ENCODE data around the gene ESYT3.

Gene ESYT3

DNA sequence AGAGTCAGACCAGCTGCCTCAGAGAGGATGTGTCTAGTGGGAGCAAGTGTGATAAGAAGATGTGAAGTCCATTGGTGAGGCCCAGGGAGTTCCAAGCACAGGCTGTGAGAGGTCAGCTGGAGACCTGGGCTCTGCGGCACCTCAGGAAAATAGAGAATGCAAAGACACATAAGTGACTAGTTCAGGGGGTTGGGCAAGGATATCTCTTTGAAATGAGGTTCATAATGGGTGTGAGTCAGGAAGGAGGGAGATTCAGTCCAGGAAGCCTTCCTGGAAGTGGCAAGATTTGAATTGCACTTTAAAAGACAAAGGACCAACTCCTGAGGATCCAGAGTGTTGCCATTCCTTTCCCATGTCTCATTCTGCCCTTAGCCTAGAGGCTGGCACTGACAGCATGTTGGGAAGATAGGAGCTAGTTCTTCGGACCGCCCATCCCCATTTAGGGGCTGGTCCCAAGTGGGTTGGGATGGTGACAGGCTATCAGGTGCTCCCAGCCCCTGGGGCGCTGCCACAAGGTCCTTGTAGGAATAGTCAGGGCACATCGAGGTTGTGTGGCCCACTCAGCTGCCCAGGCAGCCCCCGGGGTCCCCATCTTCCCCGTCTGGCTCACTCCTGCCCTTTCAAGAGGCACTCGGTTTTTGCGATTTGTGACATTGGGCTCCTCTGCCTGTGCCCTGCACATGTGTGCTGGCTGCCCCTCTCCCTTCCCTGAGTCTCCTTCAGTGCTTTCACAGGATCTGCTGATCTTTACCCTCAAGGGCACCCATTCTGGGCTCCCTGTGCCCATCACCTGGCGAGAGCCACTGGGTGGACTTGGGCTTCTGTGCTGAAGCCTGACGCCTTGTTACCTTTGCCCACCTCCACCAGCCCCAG, 23.7 kb downstream of the ESYT3 start:
- no peak overlapping the region for H3K4me3 ChIP-seq
- no peak overlapping the region for H3K27ac ChIP-seq

DNA sequence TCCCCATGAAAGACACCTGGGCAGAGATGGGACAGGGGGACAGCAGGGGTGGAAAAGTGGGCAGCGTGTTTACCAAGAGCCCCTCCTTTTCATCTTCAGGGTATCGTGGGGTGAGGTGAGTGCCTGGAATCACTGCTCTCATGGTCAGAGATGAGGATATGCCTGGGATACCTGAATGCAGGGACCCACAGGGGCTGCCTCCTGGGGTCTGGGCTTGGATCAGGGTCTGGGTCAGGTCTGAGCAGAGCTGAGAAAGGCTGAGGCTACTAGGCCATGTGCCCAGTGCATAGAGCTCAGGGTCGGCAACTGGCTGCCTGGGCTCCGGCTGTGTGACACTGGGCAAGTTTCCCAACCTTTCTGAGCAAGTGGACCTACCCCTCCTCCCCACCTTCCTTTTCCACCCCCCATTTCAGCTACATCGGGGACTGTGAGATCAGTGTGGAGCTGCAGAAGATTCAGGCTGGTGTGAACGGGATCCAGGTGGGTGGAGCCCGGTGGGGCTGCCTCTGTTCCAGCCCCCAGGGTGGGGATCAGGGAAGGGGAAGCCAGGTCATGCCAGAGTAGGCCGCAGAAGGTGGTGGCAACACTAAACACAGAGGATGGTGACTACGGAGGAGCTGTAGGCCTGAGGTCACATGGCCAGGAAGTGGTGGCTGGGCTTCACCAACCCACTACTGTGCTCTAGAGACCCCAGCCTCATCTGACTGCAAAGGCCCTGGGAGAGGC, 24.5 kb downstream of the ESYT3 start:
- Histone ChIP-seq H3K4me3 (no peak overlapping the region), H3K27ac (no peak overlapping the region)

DNA sequence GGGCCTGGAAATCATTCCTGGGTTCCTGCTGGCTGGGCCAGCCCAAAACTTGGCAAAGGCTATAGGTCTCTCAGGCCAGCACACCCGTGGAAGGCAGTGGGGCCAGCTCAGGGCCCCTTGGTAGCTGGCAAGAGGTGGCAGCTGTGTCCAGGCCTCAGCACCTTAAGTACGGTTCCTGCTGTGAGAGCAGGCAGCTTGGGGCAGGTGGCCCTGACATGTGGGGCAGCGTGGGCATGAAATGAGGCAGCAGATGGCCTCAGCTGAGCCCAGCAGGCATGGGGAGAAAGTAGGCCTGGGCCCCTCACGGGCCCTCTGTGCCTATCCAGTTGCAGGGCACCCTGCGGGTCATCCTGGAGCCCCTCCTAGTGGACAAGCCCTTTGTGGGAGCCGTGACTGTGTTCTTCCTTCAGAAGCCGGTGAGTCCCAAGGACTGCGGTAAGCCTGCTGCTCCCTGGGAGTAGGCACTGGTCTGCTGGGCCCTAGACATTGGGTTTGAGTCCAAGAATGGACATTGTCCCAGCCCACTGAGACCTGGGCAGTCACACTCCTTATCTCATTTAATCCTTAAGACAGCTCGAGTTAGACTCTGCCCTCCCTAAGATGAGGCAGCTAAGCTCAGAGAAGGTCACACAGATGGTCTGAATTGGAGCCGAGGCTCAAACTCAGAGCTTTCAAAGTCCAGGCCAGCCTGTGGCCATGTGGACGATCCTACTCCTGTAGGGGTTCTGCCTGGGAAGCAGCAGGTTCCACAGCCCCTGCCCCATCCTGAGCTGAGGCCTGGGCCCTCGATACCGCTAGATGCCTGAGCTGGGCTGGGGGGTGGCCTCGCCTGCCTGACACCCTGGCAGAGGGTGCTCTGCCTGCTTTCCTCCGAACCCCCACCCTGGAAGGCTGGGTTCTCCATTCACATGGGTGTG, 25.5 kb downstream of the ESYT3 start:
- no peak overlapping the region for H3K27ac ChIP-seq
- H3K4me3 ChIP-seq = no peak overlapping the region

DNA sequence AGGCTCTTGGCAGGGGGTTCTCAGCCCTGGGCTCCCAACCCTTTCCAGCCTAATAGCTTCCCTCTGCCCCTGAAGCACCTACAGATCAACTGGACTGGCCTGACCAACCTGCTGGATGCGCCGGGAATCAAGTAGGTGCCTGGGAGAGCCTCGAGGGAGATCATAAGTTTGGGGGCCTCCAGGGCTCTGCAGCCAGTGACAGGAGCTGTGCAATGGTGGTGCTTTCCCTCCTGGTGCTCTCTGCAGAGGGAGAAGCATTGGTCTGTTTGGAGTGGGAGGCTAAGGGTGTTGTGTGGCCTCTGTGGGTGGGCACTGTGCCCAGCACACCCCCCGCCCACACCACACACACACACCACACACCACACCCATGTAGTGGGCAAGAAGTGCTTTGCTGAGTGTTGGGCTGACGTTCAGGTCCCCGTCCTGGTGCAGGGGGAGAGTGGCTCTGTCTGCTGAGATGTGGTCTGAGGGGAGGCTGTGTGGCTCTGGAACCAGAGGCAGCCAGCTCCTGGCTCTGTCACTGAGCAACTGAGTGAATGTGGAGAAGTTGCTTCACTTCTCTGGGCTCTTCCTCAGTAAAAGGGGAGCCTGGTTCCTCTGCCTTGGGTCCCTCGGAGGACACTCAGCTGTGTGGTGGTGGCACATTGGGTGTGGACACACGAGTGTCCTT, 26.3 kb downstream of the ESYT3 start:
- Histone ChIP-seq H3K27ac (no peak overlapping the region), H3K4me3 (no peak overlapping the region)

DNA sequence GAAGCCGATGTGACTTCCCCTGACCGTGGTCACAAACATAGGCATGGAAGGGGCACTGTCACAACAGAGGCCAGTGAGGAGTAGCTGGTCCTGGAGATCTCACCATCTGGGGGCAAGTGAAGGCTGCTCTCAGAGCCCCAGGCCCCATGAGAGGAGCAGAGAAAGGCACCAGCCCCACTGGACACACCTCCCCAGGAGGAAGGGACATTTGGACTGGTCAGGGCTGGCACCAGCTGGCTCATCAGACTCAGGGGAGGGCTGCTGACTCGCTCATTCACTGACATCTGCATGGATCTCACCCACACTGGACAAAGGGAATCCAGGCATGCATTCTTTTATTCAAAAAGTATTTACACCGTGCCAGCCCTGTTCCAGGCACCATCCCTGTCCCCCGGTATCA, 26.8 kb downstream of the ESYT3 start:
- Histone ChIP-seq H3K4me3 (no peak overlapping the region), H3K27ac (no peak overlapping the region)

DNA sequence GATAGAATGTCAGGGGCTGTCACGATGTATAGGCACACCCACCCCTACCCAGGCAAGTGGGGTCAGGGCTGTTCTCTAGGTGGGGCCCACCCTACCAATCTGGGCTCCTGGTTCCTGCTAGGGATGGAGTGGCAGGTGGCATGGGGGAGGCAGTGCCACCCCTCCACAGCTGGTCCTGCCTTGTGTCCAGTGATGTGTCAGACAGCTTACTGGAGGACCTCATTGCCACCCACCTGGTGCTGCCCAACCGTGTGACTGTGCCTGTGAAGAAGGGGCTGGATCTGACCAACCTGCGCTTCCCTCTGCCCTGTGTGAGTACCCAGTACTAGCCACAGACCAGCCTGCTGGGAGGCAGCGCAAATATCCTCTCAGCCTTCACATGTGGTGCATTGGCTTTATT, 27.5 kb downstream of the ESYT3 start:
- Histone ChIP-seq H3K4me3 (no peak overlapping the region), H3K27ac (no peak overlapping the region)

DNA sequence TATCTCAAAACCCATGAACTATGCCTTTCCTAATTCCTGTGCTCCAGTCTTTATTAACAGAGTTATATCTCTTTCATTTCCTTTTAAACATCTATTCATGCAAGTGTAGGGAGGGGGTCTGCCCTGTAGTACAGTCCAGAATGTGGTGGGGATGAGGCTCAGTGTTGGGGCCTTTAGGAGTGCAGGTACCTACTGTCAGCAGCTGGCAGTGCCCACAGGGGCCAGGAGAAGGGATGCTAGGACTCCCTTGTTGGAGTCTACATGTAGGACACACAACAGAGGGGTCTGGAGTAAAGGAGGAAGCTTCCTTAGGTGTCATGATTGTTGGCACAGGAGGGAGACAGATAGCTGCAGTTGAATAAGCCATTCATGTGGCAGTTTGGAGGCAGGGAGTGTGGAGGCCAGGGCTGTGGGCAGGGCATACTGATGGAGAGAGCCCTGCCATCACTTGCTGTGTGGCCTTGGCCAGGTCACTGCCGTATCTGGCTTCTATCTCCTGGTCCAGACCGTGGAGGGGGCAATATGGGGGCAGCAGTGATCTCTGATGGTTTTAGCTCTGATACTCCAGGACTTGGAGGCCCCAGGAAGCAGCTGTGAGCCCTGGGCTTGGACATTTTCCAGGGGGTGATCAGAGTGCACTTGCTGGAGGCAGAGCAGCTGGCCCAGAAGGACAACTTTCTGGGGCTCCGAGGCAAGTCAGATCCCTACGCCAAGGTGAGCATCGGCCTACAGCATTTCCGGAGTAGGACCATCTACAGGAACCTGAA, 29.5 kb downstream of the ESYT3 start:
- no peak overlapping the region for H3K4me3 ChIP-seq
- H3K27ac ChIP-seq = no peak overlapping the region

DNA sequence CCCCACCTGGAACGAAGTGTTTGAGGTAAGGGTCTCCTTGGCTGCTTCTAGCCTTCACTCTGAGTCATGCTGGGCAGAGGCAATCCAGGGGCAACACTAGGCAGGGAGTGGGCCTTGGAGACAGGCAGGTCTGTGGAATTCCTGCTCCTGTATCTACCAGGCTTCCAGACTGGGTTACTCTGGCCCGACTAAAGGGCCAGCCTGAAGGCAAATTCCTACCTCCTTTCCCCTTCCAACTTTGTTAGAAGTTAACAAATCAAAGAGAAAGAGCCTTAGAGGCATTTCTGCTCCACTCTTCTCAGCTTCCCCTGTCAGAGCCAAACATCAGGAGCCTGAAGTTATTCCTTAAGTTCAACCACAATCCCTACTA, 30.1 kb downstream of the ESYT3 start:
- no peak overlapping the region for H3K27ac ChIP-seq
- no peak overlapping the region for H3K4me3 ChIP-seq

DNA sequence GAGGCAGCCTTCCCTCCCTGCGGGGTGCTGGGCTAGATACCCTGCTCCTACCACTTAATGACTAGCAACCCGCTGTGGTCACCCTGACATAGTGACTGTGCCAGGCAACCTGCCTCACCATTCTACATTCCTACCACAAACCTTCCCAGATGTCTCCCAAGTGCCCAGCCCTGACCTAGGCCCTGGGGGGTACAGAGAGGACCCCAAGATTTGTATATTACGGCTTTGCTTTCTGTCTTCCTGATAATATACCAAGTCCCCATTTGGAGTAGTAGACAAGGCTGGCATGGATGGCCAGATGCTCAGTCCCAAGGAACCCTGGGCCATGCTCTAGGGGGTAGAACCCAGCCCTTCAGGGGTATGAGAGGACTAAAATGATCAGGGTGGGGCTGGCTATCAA, 31.0 kb downstream of the ESYT3 start:
- H3K27ac ChIP-seq = no peak overlapping the region
- no peak overlapping the region for H3K4me3 ChIP-seq

DNA sequence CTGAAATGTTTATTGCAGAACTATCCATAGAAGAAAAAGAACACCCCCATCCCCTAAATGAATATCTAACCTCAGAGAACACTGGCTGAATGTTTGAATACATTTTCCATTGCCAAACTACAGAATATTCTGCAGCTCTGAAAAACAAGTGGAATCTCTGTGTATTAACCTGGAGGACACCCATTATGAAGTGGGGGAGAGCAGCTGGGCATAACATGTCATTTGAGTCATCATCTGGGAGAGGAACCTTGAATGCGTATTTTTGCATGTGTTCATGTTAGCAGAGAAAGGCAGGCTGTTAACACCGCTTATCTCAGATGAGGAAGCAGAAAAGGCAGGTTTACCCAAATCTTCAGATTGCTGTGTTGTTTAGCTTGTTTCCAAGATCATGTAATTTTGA, 31.5 kb downstream of the ESYT3 start:
- Histone ChIP-seq H3K27ac (no peak overlapping the region), H3K4me3 (no peak overlapping the region)

DNA sequence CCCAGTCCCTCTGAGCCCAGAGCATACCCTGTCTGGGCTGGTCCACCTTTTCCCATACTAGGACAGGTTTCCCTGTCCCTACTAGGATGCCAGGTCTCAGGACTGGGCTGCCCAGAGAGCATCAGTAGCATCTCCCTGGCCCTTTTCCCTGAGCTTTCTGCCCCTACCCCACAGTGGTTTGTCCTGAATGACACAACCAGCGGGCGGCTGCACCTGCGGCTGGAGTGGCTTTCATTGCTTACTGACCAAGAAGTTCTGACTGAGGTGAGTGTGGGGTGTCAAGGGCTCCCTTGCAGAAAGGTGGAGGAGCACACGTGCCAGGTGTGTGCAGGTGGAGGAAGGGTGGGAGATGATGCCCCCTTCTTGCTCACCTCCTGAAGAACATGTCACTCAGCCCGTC, 33.5 kb downstream of the ESYT3 start:
- Histone ChIP-seq H3K27ac (no peak overlapping the region), H3K4me3 (no peak overlapping the region)

DNA sequence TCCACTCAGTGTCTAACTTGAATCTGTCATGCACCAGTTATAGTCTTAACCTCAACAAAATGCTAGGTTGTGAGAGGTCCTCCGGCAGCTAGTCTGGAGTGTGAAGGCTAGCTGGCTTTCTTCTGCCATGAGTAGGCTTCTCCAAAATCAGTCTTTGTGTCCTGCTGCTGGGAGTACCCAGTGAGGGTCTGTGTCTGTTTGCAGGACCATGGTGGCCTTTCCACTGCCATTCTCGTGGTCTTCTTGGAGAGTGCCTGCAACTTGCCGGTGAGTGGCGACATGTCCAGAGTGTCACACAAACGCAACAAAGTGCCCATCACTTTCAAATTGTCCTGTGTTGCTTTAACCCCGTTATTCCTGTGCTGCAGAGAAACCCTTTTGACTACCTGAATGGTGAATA, 34.0 kb downstream of the ESYT3 start:
- Histone ChIP-seq H3K27ac (no peak overlapping the region), H3K4me3 (no peak overlapping the region)

DNA sequence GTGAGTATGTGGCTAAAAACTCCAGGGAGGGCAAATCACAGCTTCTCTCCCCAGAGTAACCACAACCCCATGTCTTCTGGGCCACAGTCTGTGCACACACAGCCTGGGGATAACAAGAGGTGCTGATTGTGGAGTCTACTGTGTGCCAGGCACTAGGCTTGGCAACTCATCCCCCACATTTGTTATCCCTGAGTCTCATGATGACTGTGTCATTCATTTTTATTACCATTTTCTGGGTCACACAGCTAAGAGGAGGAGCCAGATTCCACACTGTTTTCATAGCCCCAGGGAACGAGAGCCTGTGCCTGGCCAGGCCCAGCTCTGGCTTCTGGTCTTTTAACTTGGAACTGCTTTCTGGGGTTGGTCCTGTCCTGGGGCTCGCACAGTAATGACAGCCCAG, 34.5 kb downstream of the ESYT3 start:
- no peak overlapping the region for H3K4me3 ChIP-seq
- no peak overlapping the region for H3K27ac ChIP-seq

DNA sequence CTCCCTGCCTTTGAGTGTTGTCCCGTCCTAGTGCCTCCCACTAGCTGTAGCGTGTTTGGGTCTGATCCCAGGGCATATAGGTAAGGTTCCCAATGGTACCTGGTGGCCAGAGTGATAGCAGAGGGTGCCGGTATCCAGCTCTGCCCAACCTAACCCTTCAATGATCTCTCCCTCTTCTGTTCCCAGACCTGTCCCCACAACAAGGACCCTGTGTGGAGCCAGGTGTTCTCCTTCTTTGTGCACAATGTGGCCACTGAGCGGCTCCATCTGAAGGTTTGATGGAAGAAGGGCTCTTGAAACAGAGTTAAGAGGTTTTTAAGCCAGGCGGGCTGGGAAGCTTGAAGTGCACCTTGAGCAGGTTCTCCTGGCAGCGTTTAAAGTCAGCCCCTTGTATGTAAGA, 35.5 kb downstream of the ESYT3 start:
- Histone ChIP-seq H3K4me3 (no peak overlapping the region), H3K27ac (no peak overlapping the region)

DNA sequence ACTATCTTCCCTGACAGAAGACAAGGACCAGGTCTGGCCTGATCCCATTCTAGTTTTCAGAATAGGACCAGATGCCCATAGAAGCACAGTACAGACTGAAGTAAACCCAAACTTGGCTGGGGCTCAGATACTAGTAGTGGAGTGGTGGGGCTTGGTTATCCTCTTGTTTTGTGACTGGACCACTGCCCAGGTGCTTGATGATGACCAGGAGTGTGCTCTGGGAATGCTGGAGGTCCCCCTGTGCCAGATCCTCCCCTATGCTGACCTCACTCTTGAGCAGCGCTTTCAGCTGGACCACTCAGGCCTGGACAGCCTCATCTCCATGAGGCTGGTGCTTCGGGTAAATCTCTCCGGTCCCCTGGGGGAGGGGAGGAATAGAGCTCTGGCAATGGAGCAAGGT, 36.3 kb downstream of the ESYT3 start:
- no peak overlapping the region for H3K27ac ChIP-seq
- no peak overlapping the region for H3K4me3 ChIP-seq

DNA sequence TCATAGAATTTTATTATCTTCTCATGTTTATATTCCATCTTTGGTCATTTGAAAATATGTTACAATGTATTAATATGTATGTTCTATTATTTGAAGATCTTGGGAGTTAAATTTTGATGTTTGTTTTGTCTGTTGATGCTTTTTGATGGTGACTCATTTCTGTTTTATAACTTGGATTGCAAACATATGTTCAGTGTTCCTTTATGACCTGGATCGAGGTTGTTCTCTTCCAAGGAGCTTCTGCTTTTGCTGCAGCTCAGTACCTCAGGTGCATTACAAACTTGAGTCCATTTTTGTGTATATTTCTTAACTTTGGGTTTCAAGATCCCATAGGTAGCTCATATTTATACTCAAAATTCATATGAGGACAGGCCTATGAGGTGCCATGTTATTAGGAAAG, 37.1 kb downstream of the ESYT3 start:
- H3K4me3 ChIP-seq = no peak overlapping the region
- no peak overlapping the region for H3K27ac ChIP-seq

DNA sequence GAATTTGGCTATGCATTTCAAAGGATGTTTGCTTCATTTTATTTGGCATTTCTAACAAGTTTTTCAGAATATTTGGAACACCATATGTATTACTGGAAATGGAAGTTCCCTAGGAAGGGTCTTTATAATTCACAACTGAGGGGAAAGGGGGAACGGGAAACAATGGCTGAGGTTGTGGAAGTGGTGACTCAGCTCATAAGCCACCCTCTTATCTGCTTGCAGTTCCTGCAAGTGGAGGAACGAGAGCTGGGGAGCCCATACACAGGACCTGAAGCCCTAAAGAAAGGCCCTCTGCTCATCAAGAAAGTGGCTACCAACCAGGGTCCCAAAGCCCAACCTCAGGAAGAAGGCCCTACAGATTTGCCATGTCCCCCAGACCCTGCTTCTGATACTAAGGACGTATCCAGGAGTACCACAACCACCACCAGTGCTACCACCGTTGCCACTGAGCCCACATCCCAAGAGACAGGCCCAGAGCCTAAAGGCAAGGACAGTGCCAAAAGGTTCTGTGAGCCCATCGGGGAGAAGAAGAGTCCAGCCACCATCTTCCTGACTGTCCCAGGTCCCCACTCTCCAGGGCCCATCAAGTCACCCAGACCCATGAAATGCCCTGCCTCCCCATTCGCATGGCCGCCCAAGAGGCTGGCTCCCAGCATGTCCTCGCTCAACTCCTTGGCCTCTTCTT, 37.9 kb downstream of the ESYT3 start:
- H3K4me3 ChIP-seq = no peak overlapping the region
- no peak overlapping the region for H3K27ac ChIP-seq

DNA sequence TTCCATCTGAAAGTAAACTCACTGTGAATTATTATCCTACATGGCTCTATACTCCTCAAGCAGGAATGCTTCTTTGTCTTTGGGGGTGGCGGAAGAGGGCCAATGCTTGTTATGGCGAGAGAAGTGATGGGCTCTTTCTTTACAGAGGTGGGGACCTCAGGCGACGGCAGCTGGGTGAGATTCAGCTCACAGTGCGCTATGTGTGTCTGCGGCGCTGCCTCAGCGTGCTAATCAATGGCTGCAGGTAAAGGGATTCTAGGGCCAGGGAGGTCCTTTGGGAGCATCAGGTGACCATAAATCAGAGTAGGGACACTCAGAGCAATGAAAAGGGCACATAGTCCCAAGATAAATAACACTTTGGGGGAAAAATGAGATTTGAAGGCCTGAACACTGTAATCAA, 39.0 kb downstream of the ESYT3 start:
- no peak overlapping the region for H3K4me3 ChIP-seq
- H3K27ac ChIP-seq = no peak overlapping the region

DNA sequence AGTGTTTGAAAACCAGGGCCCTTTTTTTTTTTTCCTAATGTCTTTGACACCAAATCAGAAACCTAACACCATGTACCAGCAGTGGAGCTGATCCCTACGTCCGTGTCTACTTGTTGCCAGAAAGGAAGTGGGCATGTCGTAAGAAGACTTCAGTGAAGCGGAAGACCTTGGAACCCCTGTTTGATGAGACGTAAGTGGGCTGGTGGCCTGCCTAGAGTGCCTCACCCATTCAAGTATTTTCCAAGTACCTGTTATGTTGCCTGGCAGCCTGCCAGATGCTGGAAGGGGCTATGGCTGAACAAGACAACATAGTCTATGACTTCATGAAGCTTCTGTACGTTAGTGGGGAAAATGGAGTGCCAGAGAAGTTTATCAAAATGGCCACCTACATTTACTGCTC, 39.7 kb downstream of the ESYT3 start:
- Histone ChIP-seq H3K27ac (no peak overlapping the region), H3K4me3 (no peak overlapping the region)
